SIG-M5 treated with dmso at 0.1 percent for 504 hours (cell line): ENCODE data around the gene ART3.
"Not testable (repeated sequence)": the region's sequence is repeated elsewhere in the genome, so short reads cannot be mapped to it uniquely, and the experiment has no call there.

Experiments
- DNase-seq: peaks from one replicate; lab custom pipeline; 2025; ENCODE audit not compliant: unreplicated experiment; lab: John Stamatoyannopoulos, UW

The ART3 gene

DNA sequence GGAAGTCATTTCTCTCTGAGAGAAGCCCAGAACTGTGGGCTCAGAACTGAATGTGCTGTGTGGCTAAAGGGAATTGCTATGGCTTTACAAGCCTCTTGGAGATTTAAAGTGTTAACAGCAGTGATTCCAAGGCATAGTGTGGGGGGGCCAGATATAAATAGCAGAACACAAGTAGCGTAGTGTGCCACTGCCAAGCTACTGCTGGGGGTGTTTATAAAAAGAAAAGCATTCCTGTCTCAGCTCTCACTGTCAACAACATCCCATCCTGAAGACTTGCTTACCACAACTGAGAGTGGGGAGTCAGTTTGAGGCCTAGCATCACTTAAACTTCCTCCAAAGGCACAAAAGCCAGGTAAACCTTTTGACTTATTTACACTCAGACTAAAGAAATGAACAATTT is at the start of gene ART3:
TSS of gene ART3 (plus strand) at position 242 of the 400 bp plus-strand sequence. CDS start 1,181 bp downstream, outside the sequence.
- no peak for DNase-seq

DNA sequence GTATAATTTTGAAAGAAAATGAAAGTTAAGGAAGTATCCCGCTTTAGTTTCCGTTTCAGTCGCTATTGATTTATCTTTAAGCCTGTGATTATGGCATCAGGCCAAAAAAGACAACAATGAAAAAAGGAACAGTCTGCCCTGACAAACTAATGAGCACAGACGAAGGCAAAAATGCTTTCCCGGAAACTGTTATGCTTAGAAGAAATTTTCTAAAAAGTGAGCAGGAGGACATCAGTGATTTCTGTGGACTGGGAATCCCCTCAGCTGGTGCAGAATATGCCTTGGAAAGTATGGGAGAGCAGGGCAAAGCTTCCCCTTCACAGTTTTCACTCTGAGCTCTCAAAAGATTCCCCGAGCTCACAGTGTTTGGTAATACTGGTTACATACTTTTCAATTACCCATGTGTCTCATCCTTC is 46.2 kb upstream of the ART3 start:
- peak; percentile 19 for DNase-seq

- DNase-seq: peak; percentile 33
Measured at GRCh38 chr4:76029300-76029699, 45.2 kb upstream of the ART3 start.

DNA sequence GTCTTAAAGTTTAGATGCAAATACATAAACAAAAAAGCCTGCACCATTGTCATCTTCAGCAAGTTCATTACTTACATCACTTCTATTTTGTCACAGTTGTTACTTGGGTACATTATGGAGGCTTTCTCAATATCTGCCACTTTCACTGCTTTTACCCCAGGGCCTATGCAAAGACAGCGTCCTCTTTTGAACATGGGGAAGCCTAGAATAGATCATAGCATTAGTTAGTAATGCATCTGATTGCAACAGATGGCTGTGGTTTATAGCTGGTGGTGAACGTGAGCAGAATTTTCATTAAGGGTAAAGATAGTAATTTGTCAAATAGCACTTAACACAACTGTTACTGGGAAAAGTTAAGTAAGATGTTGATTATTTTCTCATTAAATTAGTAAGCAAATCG is 39.4 kb upstream of the ART3 start:
- peak; percentile 97 for DNase-seq

GRCh38 chr4:76035799-76036380 is 38.6 kb upstream of the ART3 start, which contains the start of gene CXCL11:
Gene CXCL11, minus strand, starts transcription at chr4:76036070. Its CDS starts 83 bp downstream, at chr4:76035987.
- no peak for DNase-seq

DNA sequence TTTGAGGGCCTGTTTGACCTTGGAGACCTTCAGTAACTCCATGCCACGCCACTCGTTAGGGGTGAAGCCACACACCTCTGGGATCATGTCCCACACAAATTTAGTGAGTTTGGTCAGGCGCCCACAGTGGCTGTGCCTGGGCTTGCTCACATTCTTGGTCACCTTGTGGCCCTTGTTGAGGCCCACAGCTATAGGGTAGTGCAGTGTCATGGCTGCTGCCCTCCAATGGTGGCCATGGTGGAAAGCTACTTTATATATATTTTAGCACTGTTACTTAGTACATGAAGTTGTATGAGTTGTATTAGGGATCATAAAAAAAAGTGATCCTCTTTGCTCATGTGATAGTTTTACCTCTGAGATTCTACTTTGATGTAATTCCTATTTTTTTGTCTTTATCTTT is 37.7 kb upstream of the ART3 start:
- DNase-seq: no peak

- not testable (repeated sequence) for DNase-seq
Measured at GRCh38 chr4:76042241-76042998, 32.1 kb upstream of the ART3 start.

- not testable (repeated sequence) for DNase-seq
Measured at GRCh38 chr4:76043306-76043705, 31.2 kb upstream of the ART3 start.

GRCh38 chr4:76044686-76045085 is 29.8 kb upstream of the ART3 start:
- not testable (repeated sequence) for DNase-seq

DNA sequence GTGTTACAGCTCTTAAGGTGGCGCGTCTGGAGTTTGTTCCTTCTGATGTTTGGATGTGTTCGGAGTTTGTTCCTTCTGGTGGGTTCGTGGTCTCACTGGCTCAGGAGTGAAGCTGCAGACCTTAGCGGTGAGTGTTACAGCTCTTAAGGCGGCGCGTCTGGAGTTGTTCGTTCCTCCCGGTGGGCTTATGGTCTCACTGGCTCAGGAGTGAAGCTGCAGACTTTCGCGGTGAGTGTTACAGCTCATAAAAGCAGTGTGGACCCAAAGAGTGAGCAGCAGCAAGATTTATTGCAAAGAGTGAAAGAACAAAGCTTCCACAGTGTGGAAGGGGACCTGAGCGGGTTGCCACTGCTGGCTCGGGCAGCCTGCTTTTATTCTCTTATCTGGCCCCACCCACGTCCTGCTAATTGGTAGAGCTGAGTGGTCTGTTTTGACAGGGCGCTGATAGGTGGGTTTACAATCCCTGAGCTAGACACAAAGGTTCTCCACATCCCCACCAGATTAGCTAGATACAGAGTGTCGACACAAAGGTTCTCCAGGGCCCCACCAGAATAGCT is 24.6 kb upstream of the ART3 start:
- DNase-seq: not testable (repeated sequence)

GRCh38 chr4:76050560-76051050 is 23.9 kb upstream of the ART3 start:
- not testable (repeated sequence) for DNase-seq

- peak; percentile 78 for DNase-seq
Measured at GRCh38 chr4:76053730-76054129, 20.8 kb upstream of the ART3 start.

GRCh38 chr4:76055016-76055415 is 19.5 kb upstream of the ART3 start:
- DNase-seq: peak; percentile 33

DNA sequence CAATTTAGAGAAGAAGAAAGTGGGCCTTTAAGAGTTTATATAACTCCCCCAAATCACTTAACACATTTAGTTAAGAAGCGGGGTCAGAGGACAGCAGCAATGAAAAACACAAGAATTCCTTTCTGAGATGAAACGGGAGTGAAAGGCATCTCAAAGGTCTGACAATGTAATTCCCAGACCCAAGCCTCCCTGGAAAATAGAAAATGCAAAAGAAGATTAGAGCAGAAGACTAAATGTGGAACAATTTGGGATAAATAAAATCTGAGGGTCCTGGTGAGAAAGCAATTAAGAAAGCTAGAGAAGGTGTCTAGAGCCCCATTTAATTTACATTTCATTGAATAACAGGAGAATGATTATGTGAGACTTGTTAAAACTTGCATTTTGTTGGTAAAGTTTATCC is 19.1 kb upstream of the ART3 start:
- no peak for DNase-seq

DNA sequence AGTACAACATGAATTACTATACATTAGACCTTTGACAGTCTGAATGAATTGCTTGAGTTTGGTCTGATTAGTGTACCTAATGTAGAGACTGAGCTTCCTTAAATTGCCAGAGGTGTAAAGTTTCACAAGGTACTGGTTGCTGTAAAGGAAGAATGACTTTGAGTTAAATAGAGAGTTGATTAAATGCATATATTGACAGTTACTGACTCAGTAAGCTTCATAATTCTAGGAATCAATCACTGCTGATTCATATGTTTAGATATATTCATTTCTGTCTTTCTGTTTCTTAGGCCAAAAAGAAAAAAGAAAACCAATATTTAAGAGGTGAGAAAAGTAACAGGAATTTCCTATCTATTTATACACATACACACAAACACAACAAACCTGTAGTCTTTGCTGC is 16.2 kb upstream of the ART3 start:
- DNase-seq: no peak

DNA sequence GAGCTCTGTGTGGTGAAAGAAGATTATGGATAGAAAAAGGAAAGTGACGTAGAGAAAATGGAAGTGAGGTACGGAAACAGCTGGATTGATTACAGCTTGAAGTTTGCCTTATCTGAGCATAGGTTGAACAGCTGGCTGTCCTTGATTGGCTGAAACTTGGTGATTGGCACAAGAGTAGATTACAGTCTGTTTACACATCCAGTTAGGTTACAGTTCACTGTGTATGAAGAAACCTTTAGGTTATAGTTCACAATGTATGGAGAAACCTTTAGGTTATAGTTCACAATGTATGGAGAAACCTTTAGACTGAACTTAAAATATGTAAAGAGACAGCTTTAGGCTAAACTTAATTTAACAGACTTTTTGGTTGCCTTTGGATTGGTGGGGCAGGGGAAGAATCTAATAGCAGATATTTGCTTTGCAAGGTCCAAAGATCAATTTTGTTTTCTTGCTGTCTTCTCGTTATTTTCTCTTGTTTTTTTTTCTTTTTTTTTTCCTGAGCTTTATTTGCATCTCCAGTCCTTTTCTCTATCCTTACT is 15.6 kb upstream of the ART3 start:
- DNase-seq: peak; percentile 44

DNA sequence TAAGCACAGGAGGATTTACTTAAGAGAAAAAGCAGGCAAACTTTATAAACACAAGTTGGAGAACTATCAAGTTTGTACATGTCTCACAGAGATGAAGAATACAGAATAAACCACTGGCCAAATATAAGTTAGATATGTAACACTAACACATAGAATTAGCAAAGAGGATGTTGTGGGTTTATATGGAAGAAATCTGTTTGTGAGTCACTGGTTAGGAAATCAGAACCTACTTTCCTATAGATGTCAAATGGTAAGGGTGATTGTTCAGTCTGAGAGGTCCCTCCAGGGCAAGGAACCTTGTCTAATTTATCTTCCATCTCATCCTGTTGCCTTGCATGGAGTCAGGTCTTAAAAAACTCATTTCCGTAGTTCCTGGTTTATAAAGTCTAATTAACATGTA is 14.8 kb upstream of the ART3 start:
- peak; percentile 89 for DNase-seq

DNA sequence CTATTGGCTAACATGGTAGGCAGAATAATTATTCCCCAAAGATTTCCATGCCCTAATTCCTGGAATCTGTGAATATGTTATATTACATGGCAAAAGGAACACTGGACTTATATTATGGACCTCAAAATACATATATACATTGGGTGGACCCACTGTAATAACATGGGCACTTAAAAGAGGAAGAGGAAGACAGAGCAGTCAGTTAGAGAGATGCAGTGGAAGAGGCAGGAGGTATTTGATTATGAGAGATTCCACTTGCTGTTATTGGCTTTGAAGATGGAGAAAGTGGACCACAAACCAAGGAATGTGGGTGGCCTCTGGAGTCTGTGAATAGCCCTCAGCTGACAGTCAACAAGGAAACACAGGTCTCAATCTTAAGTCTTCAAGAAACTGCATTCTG is 14.0 kb upstream of the ART3 start:
- peak; percentile 34 for DNase-seq

- DNase-seq: no peak
Measured at GRCh38 chr4:76061421-76061820, 13.1 kb upstream of the ART3 start.

- peak; percentile 68 for DNase-seq
Measured at GRCh38 chr4:76061982-76062381, 12.5 kb upstream of the ART3 start.

- DNase-seq: no peak
Measured at GRCh38 chr4:76066546-76066945, 8.0 kb upstream of the ART3 start.
